CD14-positive monocyte (primary cell): Measurements from ENCODE around the gene TMEFF1. TPM values are rescaled to one million over a fixed set of nuclear protein-coding genes. Genes with fewer than 3 reads are reported as not detected.

ENCODE experiments used
- DNase-seq, 3 donors: peaks; one replicate each; pipeline ENCODE4 v3.0.0-alpha.2; 2011 to 2022
- H2AFZ ChIP-seq: 2 replicates; pipeline ENCODE4 v1.6.0; 2012; ENCODE audit warnings: mild to moderate bottlenecking, low read depth, low read length, inconsistent platforms; ENCODE audit not compliant: insufficient read depth, poor library complexity, severe bottlenecking
- H3K27ac ChIP-seq, 2 donors: 1 replicate in 1 of 2; 2 replicates in 1 of 2; pipeline ENCODE4 v1.5.1; 2012 to 2013; ENCODE audit warnings: low read length in 2 of 2, control low read depth in 1 of 2, inconsistent platforms in 1 of 2, low read depth in 1 of 2, mild to moderate bottlenecking in 1 of 2
- H3K27me3 ChIP-seq, 2 donors: one replicate each; pipeline versions ENCODE4 v1.6.0 to v1.6.1; 2011 to 2013; ENCODE audit warnings: low read length in 2 of 2; ENCODE audit not compliant: control insufficient read depth in 2 of 2, insufficient read depth in 2 of 2
- H3K36me3 ChIP-seq, 2 donors: replicated peaks in 1 of 2; 1 replicate in 1 of 2; 2 replicates in 1 of 2; pipeline versions ENCODE4 v1.5.1 to v1.6.1; 2012 to 2013; ENCODE audit warnings: low read length in 2 of 2, control low read depth in 1 of 2, inconsistent platforms in 1 of 2, mild to moderate bottlenecking in 1 of 2; ENCODE audit not compliant: insufficient read depth in 2 of 2, control insufficient read depth in 1 of 2
- H3K4me1 ChIP-seq, 2 donors: 1 replicate in 1 of 2; 2 replicates in 1 of 2; pipeline versions ENCODE4 v1.5.1 to v1.6.1; 2012 to 2013; ENCODE audit warnings: low read length in 2 of 2, control low read depth in 1 of 2, inconsistent platforms in 1 of 2, mild to moderate bottlenecking in 1 of 2, moderate library complexity in 1 of 2; ENCODE audit not compliant: insufficient read depth in 2 of 2, control insufficient read depth in 1 of 2
- H3K4me2 ChIP-seq: replicated peaks from 2 replicates; pipeline ENCODE3; 2012; ENCODE audit warnings: low read length, moderate library complexity, mild to moderate bottlenecking; ENCODE audit not compliant: poor library complexity, severe bottlenecking; ENCODE audit errors: extremely low read depth
- H3K4me3 ChIP-seq, 3 experiments: fragments of 200-600 bp in 1 of 3; sonication (generic) in 1 of 3; replicated peaks in 1 of 3; 1 replicate in 2 of 3; 2 replicates in 1 of 3; pipeline ENCODE4 v1.5.1; 2011 to 2013; ENCODE audit warnings: low read length in 3 of 3, mild to moderate bottlenecking in 3 of 3, control low read depth in 2 of 3, low read depth in 2 of 3, inconsistent platforms in 1 of 3, moderate library complexity in 1 of 3
- H3K79me2 ChIP-seq: 2 replicates; pipeline ENCODE4 v1.6.0; 2012; ENCODE audit warnings: mild to moderate bottlenecking, control low read depth, inconsistent platforms, low read length, moderate library complexity; ENCODE audit not compliant: insufficient read depth
- H3K9ac ChIP-seq: 2 replicates; pipeline ENCODE4 v1.6.0; 2017; ENCODE audit warnings: low read length, mild to moderate bottlenecking; ENCODE audit not compliant: insufficient read depth, poor library complexity, severe bottlenecking
- H3K9me3 ChIP-seq, 2 donors: replicated peaks in 1 of 2; 1 replicate in 1 of 2; 2 replicates in 1 of 2; pipeline versions ENCODE4 v1.5.1 to v1.6.1; 2012 to 2013; ENCODE audit warnings: low read length in 2 of 2, control low read depth in 1 of 2; ENCODE audit not compliant: control insufficient read depth in 1 of 2, insufficient read depth in 1 of 2
- H4K20me1 ChIP-seq: 2 replicates; pipeline ENCODE4 v1.6.0; 2012; ENCODE audit warnings: mild to moderate bottlenecking, low read length, control low read depth, moderate library complexity; ENCODE audit not compliant: insufficient read depth
- H3K27ac Mint-ChIP-seq, 7 donors: one replicate each; pipeline ENCODE4 v1.8.0; 2020; ENCODE audit warnings: mild to moderate bottlenecking in 7 of 7, mixed read lengths in 7 of 7, moderate library complexity in 6 of 7, inconsistent platforms in 2 of 7
- H3K27me3 Mint-ChIP-seq, 3 donors: one replicate each; pipeline ENCODE4 v1.8.0; 2021 to 2022; ENCODE audit warnings: low read depth in 3 of 3, mild to moderate bottlenecking in 3 of 3, mixed read lengths in 3 of 3, moderate library complexity in 3 of 3, inconsistent platforms in 1 of 3
- H3K36me3 Mint-ChIP-seq, 2 donors: one replicate each; pipeline ENCODE4 v1.8.0; 2020; ENCODE audit warnings: mixed read lengths in 2 of 2, inconsistent platforms in 1 of 2, mild to moderate bottlenecking in 1 of 2
- H3K4me1 Mint-ChIP-seq: one replicate; pipeline ENCODE4 v1.8.0; 2020; ENCODE audit warnings: mild to moderate bottlenecking, mixed read lengths
- H3K4me3 Mint-ChIP-seq, 2 donors: one replicate each; pipeline ENCODE4 v1.8.0; 2020; ENCODE audit warnings: mild to moderate bottlenecking in 2 of 2, mixed read lengths in 2 of 2, moderate library complexity in 1 of 2
- H3K9me3 Mint-ChIP-seq, 7 donors: one replicate each; pipeline ENCODE4 v1.8.0; 2020 to 2022; ENCODE audit warnings: mixed read lengths in 7 of 7, mild to moderate bottlenecking in 6 of 7, moderate library complexity in 6 of 7, inconsistent platforms in 2 of 7
- CTCF ChIP-seq: fragments of 200-600 bp; IDR thresholded peaks from one replicate; pipeline ENCODE4 v1.8.0; 2022; ENCODE audit warnings: antibody characterized with exemption, mild to moderate bottlenecking
- WGBS: methylation state at CpG from one replicate; pipeline ENCODE4 v1.1.5; 2013; ENCODE audit warnings: missing lambda C conversion rate; ENCODE audit not compliant: insufficient coverage; 5-methylcytosine and 5-hydroxymethylcytosine counted together
- intact Hi-C, 2 donors: fragments of 100-400 bp; cut with micrococcal nuclease; formaldehyde crosslinking; loops; one replicate each; pipeline versions ENCODE4 v1.15.0 to v1.15.1; 2023
- polyA plus RNA-seq, 3 donors: library from polyadenylated mRNA; depleted of rRNA in 1 of 3; unstranded in 2 of 3; stranded (reverse) in 1 of 3; fragments of 300-500 nt in 2 of 3; fragments of >200 nt in 1 of 3; fragmentation: Illumina TruSeq in 2 of 3; gene quantifications; 1 replicate in 2 of 3; 2 replicates in 1 of 3; pipeline ENCODE4 v1.2.3, GENCODE V29; 2012 to 2021

The TMEFF1 gene
- polyA plus RNA-seq, 3 donors, result not detected

- no peaks in the 10 kb centered on the region for H4K20me1 ChIP-seq
- peaks cover 6% of the 10 kb centered on the region for H3K4me1 Mint-ChIP-seq
- WGBS, result 100% methylated on average over 3 of the region's 3 CpGs
- H3K9me3 Mint-ChIP-seq, result no peaks in the 10 kb centered on the region
- no peak for TF ChIP-seq CTCF
- H3K4me1 ChIP-seq, result peaks cover 4 to 7% of the 10 kb centered on the region in 2 donors
- peaks cover 0 to 2% of the 10 kb centered on the region in 2 donors for H3K36me3 Mint-ChIP-seq
- peaks cover 0 to 6% (median 3%) of the 10 kb centered on the region in 3 donors for H3K27me3 Mint-ChIP-seq
- no peak overlapping the region for H3K4me2 ChIP-seq
- peak overlapping the region in 1 of 7 donors; percentile 13 for H3K27ac Mint-ChIP-seq
- no peaks in the 10 kb centered on the region for H3K27me3 ChIP-seq
- H2AFZ ChIP-seq, result no peak overlapping the region
- no peaks in the 10 kb centered on the region for H3K36me3 ChIP-seq
- H3K9ac ChIP-seq, result no peak overlapping the region
- no peak overlapping the region for H3K27ac ChIP-seq
- H3K4me3 ChIP-seq, result no peak overlapping the region
- no peak overlapping the region for H3K4me3 Mint-ChIP-seq
- intact Hi-C loops, result no loop called here
- H3K9me3 ChIP-seq, result no peaks in the 10 kb centered on the region
- H3K79me2 ChIP-seq, result no peaks in the 10 kb centered on the region
- no peak for DNase-seq
These were observed 40.2 kb upstream of the TMEFF1 start for GRCh38 chr9:100432736-100433135.

GRCh38 chr9:100436571-100436970 lies 36.4 kb upstream of the TMEFF1 start:
- peaks cover 0 to 2% (median 0%) of the 10 kb centered on the region in 3 donors for H3K27me3 Mint-ChIP-seq
- DNase-seq, result no peak
- H3K27ac Mint-ChIP-seq, result no peak overlapping the region
- WGBS, result no CpG with 5 or more reads among the region's 7 CpGs
- Histone ChIP-seq H3K4me1 (no peaks in the 10 kb centered on the region), H3K9ac (no peak overlapping the region), H3K27ac (no peak overlapping the region), H3K4me2 (no peak overlapping the region), H3K4me3 (no peak overlapping the region), H3K27me3 (no peaks in the 10 kb centered on the region), H3K9me3 (no peaks in the 10 kb centered on the region), H2AFZ (no peak overlapping the region), H3K36me3 (no peaks in the 10 kb centered on the region), H4K20me1 (no peaks in the 10 kb centered on the region), H3K79me2 (no peaks in the 10 kb centered on the region)
- no peaks in the 10 kb centered on the region for H3K4me1 Mint-ChIP-seq
- H3K9me3 Mint-ChIP-seq, result no peaks in the 10 kb centered on the region
- no peak for TF ChIP-seq CTCF
- H3K36me3 Mint-ChIP-seq, result no peaks in the 10 kb centered on the region
- intact Hi-C loops, result no loop called here
- H3K4me3 Mint-ChIP-seq, result no peak overlapping the region
